Smooth muscle cell (in vitro differentiated cells): ENCODE data around the gene SLC22A23. TPM values are rescaled to one million over a fixed set of nuclear protein-coding genes. Genes with fewer than 3 reads are reported as not detected.

Experiments used
- DNase-seq: peaks from one replicate; lab custom pipeline; 2025; ENCODE audit not compliant: unreplicated experiment; lab: John Stamatoyannopoulos, UW
- H2AFZ ChIP-seq: fragments of 200-600 bp; sonication (generic); 2 replicates; pipeline ENCODE4 v1.6.0; 2016; ENCODE audit warnings: antibody characterized with exemption, low read depth, mild to moderate bottlenecking
- H3F3A ChIP-seq: fragments of 200-600 bp; sonication (generic); 2 replicates; pipeline ENCODE4 v1.6.0; 2017; ENCODE audit warnings: antibody characterized with exemption, low read depth
- H3K27ac ChIP-seq: fragments of 200-600 bp; sonication (generic); 2 replicates; pipeline ENCODE4 v1.5.1; 2016; ENCODE audit warnings: low read depth, mild to moderate bottlenecking
- H3K27me3 ChIP-seq: fragments of 200-600 bp; sonication (generic); 2 replicates; pipeline ENCODE4 v1.6.1; 2016; ENCODE audit warnings: low read depth, mild to moderate bottlenecking
- H3K36me3 ChIP-seq: fragments of 200-600 bp; sonication (generic); 2 replicates; pipeline ENCODE4 v1.5.1; 2016; ENCODE audit warnings: low read depth
- H3K4me1 ChIP-seq: fragments of 200-600 bp; sonication (generic); 2 replicates; pipeline ENCODE4 v1.5.1; 2016; ENCODE audit warnings: low read depth
- H3K4me2 ChIP-seq: fragments of 200-600 bp; sonication (generic); 2 replicates; pipeline ENCODE4 v1.6.0; 2016; ENCODE audit warnings: mild to moderate bottlenecking
- H3K4me3 ChIP-seq: fragments of 200-600 bp; sonication (generic); 2 replicates; pipeline ENCODE4 v1.5.1; 2016; ENCODE audit warnings: mild to moderate bottlenecking
- H3K79me2 ChIP-seq: fragments of 200-600 bp; sonication (generic); 2 replicates; pipeline ENCODE4 v1.6.0; 2016; ENCODE audit warnings: low read depth, mild to moderate bottlenecking
- H3K9ac ChIP-seq: fragments of 200-600 bp; sonication (generic); 2 replicates; pipeline ENCODE4 v1.6.0; 2016; ENCODE audit warnings: low read depth
- H3K9me3 ChIP-seq: fragments of 200-600 bp; sonication (generic); replicated peaks from 2 replicates; pipeline ENCODE4 v1.5.1; 2016; ENCODE audit warnings: low read depth
- H4K20me1 ChIP-seq: fragments of 200-600 bp; sonication (generic); 2 replicates; pipeline ENCODE4 v1.6.0; 2016; ENCODE audit warnings: low read depth
- WGBS: methylation state at CpG from one replicate; pipeline ENCODE4 v1.1.7; 2016; ENCODE audit warnings: low lambda C conversion rate; 5-methylcytosine and 5-hydroxymethylcytosine counted together
- polyA plus RNA-seq: library from polyadenylated mRNA; unstranded; fragments of >200 nt; fragmentation: Nextera tagmentation; extraction: Ambion mirVana; gene quantifications from 2 replicates; pipeline ENCODE4 v1.2.1, GENCODE V29; 2016
- total RNA-seq: library from RNA; depleted of rRNA; stranded (reverse); fragments of >200 nt; gene quantifications from 2 replicates; pipeline ENCODE4 v1.2.3, GENCODE V29; 2014
- TF ChIP-seq, protein P1 (sequence below): fragments of 200-600 bp; sonication (generic); IDR thresholded peaks from 2 replicates; pipeline ENCODE4 v1.5.1; 2017; ENCODE audit warnings: borderline replicate concordance, mild to moderate bottlenecking, antibody characterized with exemption; ENCODE audit not compliant: insufficient read depth, poor library complexity, severe bottlenecking

SLC22A23 gene
- total and polyA plus RNA-seq, 2 experiments from 2014 or later = 1.6 to 3.8 TPM

DNA sequence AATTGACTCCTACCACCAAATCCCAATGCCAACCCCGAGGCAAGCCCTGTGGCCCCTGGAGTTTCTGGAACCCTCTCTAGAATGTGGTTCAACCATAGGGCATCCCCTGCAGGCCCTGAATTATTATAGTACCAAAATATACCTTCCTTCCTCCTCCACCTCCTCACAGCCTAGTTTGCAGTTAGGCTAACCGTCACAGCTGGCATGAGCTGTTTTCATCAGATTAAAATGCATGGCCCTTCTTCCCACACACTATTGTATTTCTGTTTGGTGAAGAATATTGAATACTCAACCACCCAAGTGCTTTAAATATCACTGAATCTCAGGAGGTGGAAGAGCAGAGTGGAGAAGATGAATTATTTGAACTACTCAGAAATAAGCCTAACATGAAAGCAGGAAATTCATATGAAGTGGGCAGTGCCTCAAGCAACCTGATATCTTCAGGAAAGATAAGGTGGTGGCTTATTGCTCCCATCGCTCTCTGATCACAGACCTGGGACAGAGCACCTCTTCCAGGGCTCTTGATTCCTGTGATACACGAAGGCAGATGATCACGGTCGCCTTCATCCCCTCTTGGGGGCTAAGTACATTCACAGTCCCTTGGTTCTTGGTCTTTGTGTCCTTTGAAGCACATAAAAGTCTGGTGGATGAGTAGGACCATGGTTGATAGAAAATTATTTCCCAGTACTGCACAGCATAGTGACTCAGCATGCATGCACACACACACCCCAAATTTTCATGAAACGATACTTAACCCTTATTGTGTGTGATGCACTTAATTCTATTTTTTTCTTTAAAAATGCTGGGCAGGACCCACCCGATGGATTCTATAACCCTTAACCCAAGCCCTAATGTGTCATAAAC is 107.2 kb downstream of the SLC22A23 start:
- Histone ChIP-seq H3K79me2 (no peaks in the 10 kb centered on the region), H3K9ac (no peak overlapping the region), H3K27me3 (peaks cover 21% of the 10 kb centered on the region), H3F3A (no peaks in the 10 kb centered on the region), H4K20me1 (no peaks in the 10 kb centered on the region), H2AFZ (no peak overlapping the region), H3K27ac (no peak overlapping the region), H3K4me2 (no peak overlapping the region), H3K4me1 (peaks cover 29% of the 10 kb centered on the region), H3K9me3 (no peaks in the 10 kb centered on the region), H3K4me3 (no peak overlapping the region), H3K36me3 (no peaks in the 10 kb centered on the region)
- TF ChIP-seq, protein P1, sequence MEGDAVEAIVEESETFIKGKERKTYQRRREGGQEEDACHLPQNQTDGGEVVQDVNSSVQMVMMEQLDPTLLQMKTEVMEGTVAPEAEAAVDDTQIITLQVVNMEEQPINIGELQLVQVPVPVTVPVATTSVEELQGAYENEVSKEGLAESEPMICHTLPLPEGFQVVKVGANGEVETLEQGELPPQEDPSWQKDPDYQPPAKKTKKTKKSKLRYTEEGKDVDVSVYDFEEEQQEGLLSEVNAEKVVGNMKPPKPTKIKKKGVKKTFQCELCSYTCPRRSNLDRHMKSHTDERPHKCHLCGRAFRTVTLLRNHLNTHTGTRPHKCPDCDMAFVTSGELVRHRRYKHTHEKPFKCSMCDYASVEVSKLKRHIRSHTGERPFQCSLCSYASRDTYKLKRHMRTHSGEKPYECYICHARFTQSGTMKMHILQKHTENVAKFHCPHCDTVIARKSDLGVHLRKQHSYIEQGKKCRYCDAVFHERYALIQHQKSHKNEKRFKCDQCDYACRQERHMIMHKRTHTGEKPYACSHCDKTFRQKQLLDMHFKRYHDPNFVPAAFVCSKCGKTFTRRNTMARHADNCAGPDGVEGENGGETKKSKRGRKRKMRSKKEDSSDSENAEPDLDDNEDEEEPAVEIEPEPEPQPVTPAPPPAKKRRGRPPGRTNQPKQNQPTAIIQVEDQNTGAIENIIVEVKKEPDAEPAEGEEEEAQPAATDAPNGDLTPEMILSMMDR = no peak
- 88% methylated on average over 8 of the region's 8 CpGs for WGBS
- DNase-seq = no peak

DNA sequence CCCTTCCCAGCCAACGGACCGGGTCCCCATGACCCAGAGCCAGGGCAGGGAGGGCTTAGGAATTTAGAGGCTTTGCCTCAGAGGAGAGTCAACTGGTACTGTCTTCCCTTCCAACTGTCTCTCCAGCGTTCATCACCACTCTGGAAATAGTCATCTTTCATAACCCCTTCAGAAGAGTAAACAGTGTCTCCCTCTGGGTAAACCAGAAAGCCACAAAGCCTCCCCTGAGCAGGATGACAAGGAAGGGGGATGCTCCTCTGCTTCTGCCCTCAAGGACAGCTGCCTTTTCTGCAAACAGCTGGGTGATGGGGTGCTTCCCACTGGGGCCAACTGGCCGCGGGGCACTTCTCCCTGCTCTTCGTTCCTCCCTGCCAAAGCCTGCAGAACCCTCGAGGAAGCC is 108.0 kb downstream of the SLC22A23 start:
- Histone ChIP-seq H2AFZ (no peak overlapping the region), H3K4me1 (peaks cover 36% of the 10 kb centered on the region), H3K36me3 (no peaks in the 10 kb centered on the region), H3K9ac (no peak overlapping the region), H3K9me3 (no peaks in the 10 kb centered on the region), H3K27ac (no peak overlapping the region), H3K4me3 (no peak overlapping the region), H4K20me1 (no peaks in the 10 kb centered on the region), H3K4me2 (no peak overlapping the region), H3K27me3 (peaks cover 29% of the 10 kb centered on the region), H3K79me2 (no peaks in the 10 kb centered on the region), H3F3A (no peaks in the 10 kb centered on the region)
- no peak for DNase-seq
- TF ChIP-seq, protein P1 = no peak
- 88% methylated on average over 7 of the region's 7 CpGs for WGBS

DNA sequence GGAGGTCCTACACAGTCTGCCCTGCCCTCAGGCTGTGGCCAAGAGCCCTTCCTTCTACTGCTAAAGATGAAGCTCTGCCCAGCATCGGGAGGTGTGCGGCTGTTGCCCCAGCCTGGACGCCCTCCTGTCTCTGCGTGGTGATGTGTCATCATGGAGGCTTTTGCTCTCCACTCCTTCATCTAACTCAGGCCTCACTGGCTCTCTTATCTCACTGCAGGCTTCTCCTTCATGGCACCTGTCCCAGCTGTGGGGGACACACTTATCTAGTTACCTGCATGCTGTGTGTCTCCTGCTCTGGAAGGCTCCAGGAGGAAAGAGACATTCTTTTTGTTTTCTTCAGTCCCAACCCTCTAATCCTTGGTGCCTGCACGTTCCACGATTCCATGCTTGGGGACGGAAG is 109.0 kb downstream of the SLC22A23 start:
- H3K79me2 ChIP-seq = no peaks in the 10 kb centered on the region
- H3K36me3 ChIP-seq = no peaks in the 10 kb centered on the region
- DNase-seq = no peak
- H3K9ac ChIP-seq = no peak overlapping the region
- H3K27ac ChIP-seq = no peak overlapping the region
- no peaks in the 10 kb centered on the region for H4K20me1 ChIP-seq
- H2AFZ ChIP-seq = no peak overlapping the region
- H3K4me2 ChIP-seq = no peak overlapping the region
- WGBS = 97% methylated on average over 7 of the region's 7 CpGs
- peaks cover 40% of the 10 kb centered on the region for H3K4me1 ChIP-seq
- H3K9me3 ChIP-seq = no peaks in the 10 kb centered on the region
- H3K27me3 ChIP-seq = peaks cover 33% of the 10 kb centered on the region
- H3F3A ChIP-seq = no peaks in the 10 kb centered on the region
- TF ChIP-seq, protein P1 = no peak
- no peak overlapping the region for H3K4me3 ChIP-seq

GRCh38 chr6:3347247-3347646 is 109.6 kb downstream of the SLC22A23 start:
- no peaks in the 10 kb centered on the region for H3K9me3 ChIP-seq

More at GRCh38 chr6:3347247-3347646, 109.6 kb downstream of the SLC22A23 start:
- Histone ChIP-seq H3K27me3 (peaks cover 33% of the 10 kb centered on the region), H3K4me1 (peaks cover 40% of the 10 kb centered on the region), H3F3A (peaks cover 4% of the 10 kb centered on the region), H3K27ac (no peak overlapping the region), H2AFZ (no peak overlapping the region), H3K4me3 (no peak overlapping the region), H4K20me1 (no peaks in the 10 kb centered on the region), H3K9ac (no peak overlapping the region), H3K79me2 (no peaks in the 10 kb centered on the region), H3K36me3 (no peaks in the 10 kb centered on the region), H3K4me2 (no peak overlapping the region)
- WGBS = 90% methylated on average over 7 of the region's 7 CpGs
- DNase-seq = no peak
- TF ChIP-seq, protein P1 = no peak
